Naive thymus-derived CD8-positive, alpha-beta T cell (primary cell): ENCODE measurements around the gene TSSC4. TPM values are rescaled to one million over a fixed set of nuclear protein-coding genes. Genes with fewer than 3 reads are reported as not detected.

Experiments used
- polyA plus RNA-seq, 3 donors: library from polyadenylated mRNA; unstranded; fragments of 300-500 nt; fragmentation: Illumina TruSeq; gene quantifications; one replicate each; pipeline ENCODE4 v1.2.3, GENCODE V29; 2021
- total RNA-seq, 8 experiments: library from RNA in 2 of 8; stranded (reverse) in 2 of 8; gene quantifications; one replicate each; pipeline ENCODE4 v1.2.3 and lab custom pipeline; 2021 to 2026

The TSSC4 gene
- total and polyA plus RNA-seq, 5 experiments from 2014 or later: 49.0 to 68.3 (median 56.6) TPM

Other genes with a start within 250 kb of the TSSC4 start
- not detected for gene INS, start 239.5 kb upstream of the TSSC4 start, total RNA-seq
- gene INS, start 239.5 kb upstream of the TSSC4 start, polyA plus RNA-seq: not detected
- not detected for gene TH, start 228.9 kb upstream of the TSSC4 start, total RNA-seq
- not detected for gene TH, start 228.9 kb upstream of the TSSC4 start, polyA plus RNA-seq
- gene ASCL2, start 130.2 kb upstream of the TSSC4 start, total RNA-seq: under 1 TPM in 1 of 2 experiments, not detected in 1; 0.19 TPM
- 1 to 10 TPM in 1 of 3 donors, under 1 TPM in 1, not detected in 1; 0.23 to 2.8 TPM for gene ASCL2, start 130.2 kb upstream of the TSSC4 start, polyA plus RNA-seq
- gene C11orf21, start 98.8 kb upstream of the TSSC4 start, total RNA-seq: 100 to 1,000 TPM; 113 to 115 TPM
- 10 to 100 TPM; 13.6 to 20.2 (median 20.2) TPM for gene C11orf21, start 98.8 kb upstream of the TSSC4 start, polyA plus RNA-seq
- gene TSPAN32, start 98.7 kb upstream of the TSSC4 start, total RNA-seq: 100 to 1,000 TPM; 158 to 171 TPM
- gene TSPAN32, start 98.7 kb upstream of the TSSC4 start, polyA plus RNA-seq: 100 to 1,000 TPM in 1 of 3 donors, 10 to 100 TPM in 2; 58.5 to 124 (median 96.6) TPM
- gene CD81, start 23.4 kb upstream of the TSSC4 start, total RNA-seq: 10 to 100 TPM; 83.1 to 92.1 TPM
- gene CD81, start 23.4 kb upstream of the TSSC4 start, polyA plus RNA-seq: 10 to 100 TPM; 15.3 to 62.0 (median 42.1) TPM
- gene TRPM5, start 43.8 kb downstream of the TSSC4 start, total RNA-seq: under 1 TPM; 0.60 to 0.69 TPM
- not detected for gene TRPM5, start 43.8 kb downstream of the TSSC4 start, polyA plus RNA-seq
- gene KCNQ1, start 44.3 kb downstream of the TSSC4 start, total RNA-seq: 10 to 100 TPM; 23.5 to 25.1 TPM
- gene KCNQ1, start 44.3 kb downstream of the TSSC4 start, polyA plus RNA-seq: 10 to 100 TPM in 2 of 3 donors, 1 to 10 TPM in 1; 8.7 to 22.9 (median 10.4) TPM